Measurements from ENCODE around the gene HS3ST2. TPM values are rescaled to one million over a fixed set of nuclear protein-coding genes. Genes with fewer than 3 reads are reported as not detected.

HS3ST2 gene
- total and polyA plus RNA-seq, 2 of the 8 experiments (the other 6 are each of a cell fraction or from before 2014, with no cell fraction given) = 1.7 to 3.7 TPM

- no peaks in the 10 kb centered on the region for H3K9me3 ChIP-seq (ENCODE audit: insufficient read depth in 2 of 2, low read depth in 1 of 2, low read length in 1 of 2)
- no peak overlapping the region for H3K23ac ChIP-seq (ENCODE audit: insufficient read length)
- H2AK5ac ChIP-seq (ENCODE audit: low read depth, low read length) = no peak overlapping the region
- H3K4ac ChIP-seq (replicated peaks; ENCODE audit: insufficient read length, low read depth, low read length) = no peak overlapping the region
- H3K36me3 ChIP-seq (ENCODE audit: control insufficient read depth in 2 of 4, insufficient read depth in 4 of 4, low read length in 3 of 4) = no peaks in the 10 kb centered on the region
- H4K8ac ChIP-seq (ENCODE audit: extremely low read depth, insufficient read depth, low read length) = no peak overlapping the region
- no peak overlapping the region for H3K27ac ChIP-seq (ENCODE audit: low read depth, low read length)
- H2BK5ac ChIP-seq (ENCODE audit: low read depth, low read length) = no peak overlapping the region
- no peaks in the 10 kb centered on the region for H4K20me1 ChIP-seq (replicated peaks in 1 of 2; ENCODE audit: control insufficient read depth in 1 of 2, insufficient read depth in 2 of 2, low read length in 2 of 2)
- no peak for DNase-seq (ENCODE audit: low read depth in 1 of 2, low spot score in 2 of 2)
- no peak for TF ChIP-seq PHF8 (conservative IDR thresholded peaks at IDR 0.05; ENCODE audit: low read depth, low read length)
- no peak for TF ChIP-seq HDAC2 (IDR thresholded peaks at IDR 0.05; ENCODE audit: borderline replicate concordance in 1 of 2, low read depth in 2 of 2, low read length in 2 of 2)
- TF ChIP-seq JUND (IDR thresholded peaks at IDR 0.05; ENCODE audit: low read length) = no peak
- no peak for TF ChIP-seq SP2 (IDR thresholded peaks at IDR 0.05; ENCODE audit: low read length)
- no peak for TF ChIP-seq E2F6 (IDR thresholded peaks at IDR 0.05)
- no peak for TF ChIP-seq SIN3A (conservative IDR thresholded peaks at IDR 0.05 in 1 of 2, IDR thresholded peaks at IDR 0.05 in 1 of 2; ENCODE audit: low read depth in 1 of 2, low read length in 2 of 2)
- TF ChIP-seq SAP30 (IDR thresholded peaks at IDR 0.05; ENCODE audit: insufficient read depth, insufficient replicate concordance, low read length) = no peak
- TF ChIP-seq FOSL1 (IDR thresholded peaks at IDR 0.05; ENCODE audit: insufficient read depth, low read depth, low read length) = no peak
- TF ChIP-seq CTCF (IDR thresholded peaks at IDR 0.05; ENCODE audit: control extremely low read depth in 1 of 3, insufficient read depth in 1 of 3, low read depth in 1 of 3, low read length in 3 of 3) = no peak
- no peak for TF ChIP-seq CEBPB (IDR thresholded peaks at IDR 0.05; ENCODE audit: low read depth, low read length)
- H2BK120ac ChIP-seq (replicated peaks; ENCODE audit: low read depth, low read length) = no peak overlapping the region
- no peaks in the 10 kb centered on the region for H3K79me2 ChIP-seq (ENCODE audit: control insufficient read depth in 1 of 2, insufficient read depth in 2 of 2, low read length in 2 of 2)
- H3K23me2 ChIP-seq (ENCODE audit: low read depth, low read length) = no peaks in the 10 kb centered on the region
- no peak overlapping the region for H3K4me2 ChIP-seq (ENCODE audit: insufficient read depth in 1 of 2, low read depth in 2 of 2, low read length in 2 of 2)
- no peak overlapping the region for H3K4me3 ChIP-seq (ENCODE audit: extremely low read depth in 1 of 4, insufficient read depth in 2 of 4, low read depth in 3 of 4, low read length in 4 of 4)
- no peak overlapping the region for H4K5ac ChIP-seq (ENCODE audit: insufficient read length, low read depth, low read length)
- no peak overlapping the region for H3K9ac ChIP-seq (replicated peaks in 1 of 4; ENCODE audit: extremely low read depth in 1 of 4, low read depth in 3 of 4, low read length in 3 of 4)
- no peak overlapping the region for H3K56ac ChIP-seq (replicated peaks; ENCODE audit: insufficient read length, low read depth, low read length)
- FAIRE-seq = no peak
- peaks cover 0 to 2% (median under 1%) of the 10 kb centered on the region in 4 experiments; a peak in 5 of 7 replicates for H3K4me1 ChIP-seq (replicated peaks in 1 of 4; ENCODE audit: control insufficient read depth in 3 of 4, insufficient read depth in 4 of 4, low read length in 3 of 4)
- no peaks in the 10 kb centered on the region for H3K27me3 ChIP-seq (replicated peaks in 1 of 4; ENCODE audit: control insufficient read depth in 3 of 4, extremely low read depth in 1 of 4, insufficient read depth in 3 of 4, low read length in 3 of 4)
- H2BK12ac ChIP-seq (ENCODE audit: low read depth, low read length) = no peak overlapping the region; the same call in 1 of the 2 replicates
- no peak overlapping the region for H3K14ac ChIP-seq (ENCODE audit: insufficient read length)
- H2BK20ac ChIP-seq (ENCODE audit: low read length) = no peak overlapping the region
- H3K18ac ChIP-seq (ENCODE audit: extremely low read depth, low read length) = no peak overlapping the region
- no peaks in the 10 kb centered on the region for H3K79me1 ChIP-seq (ENCODE audit: low read depth, low read length)
- CTCF ChIA-PET (ENCODE audit: partially characterized antibody) = interaction anchor here (0.5 to 6.8 kb wide), 13 partner anchors 11 to 341 kb away, joined by 3 to 110 read pairs (median 19); no protein-coding TSS in a partner anchor
- POLR2A ChIA-PET (ENCODE audit: partially characterized antibody) = interaction anchor here (0.6 to 1.9 kb wide), 3 partner anchors 19 to 430 kb away, joined by 3 to 4 read pairs (median 3); no protein-coding TSS in a partner anchor
- H2BK15ac ChIP-seq (ENCODE audit: low read length) = no peak overlapping the region
- no peak overlapping the region for H2AFZ ChIP-seq (ENCODE audit: low read length)
- WGBS, 2 experiments (ENCODE audit: extremely low coverage in 1 of 2, insufficient coverage in 1 of 2, insufficient read length in 1 of 2, insufficient replicate concordance in 2 of 2, low coverage in 1 of 2, low lambda C conversion rate in 2 of 2, missing lambda C conversion rate in 1 of 2) = 89% methylated on average over 6 of the region's 6 CpGs; no CpG with 5 or more reads in 1 of the 2 experiments
- no peak overlapping the region for H4K91ac ChIP-seq (replicated peaks; ENCODE audit: insufficient read length, low read length)
These were observed 86.9 kb downstream of the HS3ST2 start for GRCh38 chr16:22900863-22901262.
